Cardiac muscle cell (in vitro differentiated cells and primary cell): ENCODE data around the gene CHKA. TPM values are rescaled to one million over a fixed set of nuclear protein-coding genes. Genes with fewer than 3 reads are reported as not detected.

Experiments
- DNase-seq, 2 donors: peaks; one replicate each; pipeline versions ENCODE4 v3.0.0 to v3.0.0-alpha.2; 2010 to 2017; ENCODE audit warnings: low read depth in 1 of 2, low spot score in 1 of 2
- H3K27ac ChIP-seq: fragments of 200-600 bp; sonication (generic); 2 replicates; pipeline ENCODE4 v1.5.1; 2016
- H3K27me3 ChIP-seq: fragments of 200-600 bp; sonication (generic); 2 replicates; pipeline ENCODE4 v1.6.0; 2016; ENCODE audit warnings: control low read depth
- H3K36me3 ChIP-seq: fragments of 200-600 bp; sonication (generic); 2 replicates; pipeline ENCODE4 v1.5.1; 2016; ENCODE audit warnings: control low read depth
- H3K4me1 ChIP-seq: fragments of 200-600 bp; sonication (generic); 2 replicates; pipeline ENCODE4 v1.8.1; 2017; ENCODE audit warnings: low read depth, mild to moderate bottlenecking, mixed run types
- H3K4me3 ChIP-seq: fragments of 200-600 bp; sonication (generic); 2 replicates; pipeline ENCODE4 v1.5.1; 2016; ENCODE audit warnings: mild to moderate bottlenecking
- H3K9me3 ChIP-seq: fragments of 200-600 bp; sonication (generic); 2 replicates; pipeline ENCODE4 v1.5.1; 2017; ENCODE audit warnings: low read depth, mild to moderate bottlenecking, control low read depth
- polyA plus RNA-seq: library from polyadenylated mRNA; unstranded; fragments of >200 nt; fragmentation: Nextera tagmentation; extraction: Ambion mirVana; gene quantifications from 2 replicates; pipeline ENCODE4 v1.2.1, GENCODE V29; 2016
- total RNA-seq: library from RNA; depleted of rRNA; stranded (reverse); fragments of >200 nt; gene quantifications from 2 replicates; pipeline ENCODE4 v1.2.3, GENCODE V29; 2016
- TF ChIP-seq, protein P1 (sequence below): IDR thresholded peaks from 2 replicates; pipeline ENCODE4 v1.5.1; 2012; ENCODE audit warnings: low read depth, mild to moderate bottlenecking, low read length

The CHKA gene
- total and polyA plus RNA-seq, 2 experiments from 2014 or later, result 37.6 to 143 TPM

GRCh38 chr11:68083517-68083916 is 37.7 kb downstream of the CHKA start:
- Histone ChIP-seq H3K9me3 (no peaks in the 10 kb centered on the region), H3K27ac (no peak overlapping the region)
- TF ChIP-seq, protein P1, sequence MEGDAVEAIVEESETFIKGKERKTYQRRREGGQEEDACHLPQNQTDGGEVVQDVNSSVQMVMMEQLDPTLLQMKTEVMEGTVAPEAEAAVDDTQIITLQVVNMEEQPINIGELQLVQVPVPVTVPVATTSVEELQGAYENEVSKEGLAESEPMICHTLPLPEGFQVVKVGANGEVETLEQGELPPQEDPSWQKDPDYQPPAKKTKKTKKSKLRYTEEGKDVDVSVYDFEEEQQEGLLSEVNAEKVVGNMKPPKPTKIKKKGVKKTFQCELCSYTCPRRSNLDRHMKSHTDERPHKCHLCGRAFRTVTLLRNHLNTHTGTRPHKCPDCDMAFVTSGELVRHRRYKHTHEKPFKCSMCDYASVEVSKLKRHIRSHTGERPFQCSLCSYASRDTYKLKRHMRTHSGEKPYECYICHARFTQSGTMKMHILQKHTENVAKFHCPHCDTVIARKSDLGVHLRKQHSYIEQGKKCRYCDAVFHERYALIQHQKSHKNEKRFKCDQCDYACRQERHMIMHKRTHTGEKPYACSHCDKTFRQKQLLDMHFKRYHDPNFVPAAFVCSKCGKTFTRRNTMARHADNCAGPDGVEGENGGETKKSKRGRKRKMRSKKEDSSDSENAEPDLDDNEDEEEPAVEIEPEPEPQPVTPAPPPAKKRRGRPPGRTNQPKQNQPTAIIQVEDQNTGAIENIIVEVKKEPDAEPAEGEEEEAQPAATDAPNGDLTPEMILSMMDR, result no peak

GRCh38 chr11:68082481-68082880 is 38.7 kb downstream of the CHKA start:
- Histone ChIP-seq H3K4me3 (no peak overlapping the region), H3K9me3 (no peaks in the 10 kb centered on the region), H3K27me3 (no peaks in the 10 kb centered on the region), H3K36me3 (peaks cover 7% of the 10 kb centered on the region), H3K27ac (no peak overlapping the region), H3K4me1 (no peaks in the 10 kb centered on the region)
- TF ChIP-seq, protein P1, result no peak
- no peak for DNase-seq

More at GRCh38 chr11:68083517-68083916, 37.7 kb downstream of the CHKA start:
- no peaks in the 10 kb centered on the region for H3K4me1 ChIP-seq
- H3K27me3 ChIP-seq, result no peaks in the 10 kb centered on the region
- no peak overlapping the region for H3K4me3 ChIP-seq
- peaks cover 7% of the 10 kb centered on the region for H3K36me3 ChIP-seq
- DNase-seq, result no peak

DNA sequence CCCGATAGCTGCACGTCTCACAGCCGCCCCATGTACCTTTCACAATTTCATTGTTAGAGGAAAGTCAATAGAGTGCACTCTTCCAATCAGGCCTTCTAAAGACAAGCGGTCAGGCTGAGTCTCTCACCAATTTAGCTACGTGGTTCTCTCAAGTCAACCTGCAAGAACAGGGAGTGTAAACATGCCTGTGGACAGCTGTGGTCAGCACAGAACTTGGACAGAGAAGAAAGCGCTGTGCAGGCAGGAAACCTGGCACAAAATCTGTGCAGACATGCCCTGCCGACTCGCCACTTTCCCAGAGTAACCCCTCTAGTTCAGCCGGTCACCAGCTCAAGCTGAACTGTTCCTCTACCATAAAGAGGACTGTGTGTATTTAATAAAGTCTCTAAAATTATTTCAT is 39.5 kb downstream of the CHKA start:
- Histone ChIP-seq H3K36me3 (peaks cover 7% of the 10 kb centered on the region), H3K9me3 (no peaks in the 10 kb centered on the region), H3K27ac (no peak overlapping the region), H3K4me1 (no peaks in the 10 kb centered on the region), H3K27me3 (no peaks in the 10 kb centered on the region), H3K4me3 (no peak overlapping the region)
- no peak for DNase-seq
- TF ChIP-seq, protein P1, result no peak

GRCh38 chr11:68080860-68081259 is 40.3 kb downstream of the CHKA start:
- Histone ChIP-seq H3K27me3 (no peaks in the 10 kb centered on the region), H3K4me1 (no peaks in the 10 kb centered on the region), H3K36me3 (peaks cover 7% of the 10 kb centered on the region), H3K27ac (no peak overlapping the region), H3K4me3 (no peak overlapping the region), H3K9me3 (no peaks in the 10 kb centered on the region)
- TF ChIP-seq, protein P1, result no peak
- no peak for DNase-seq

- no peaks in the 10 kb centered on the region for H3K9me3 ChIP-seq
- TF ChIP-seq, protein P1, result no peak
- H3K4me1 ChIP-seq, result no peaks in the 10 kb centered on the region
- no peaks in the 10 kb centered on the region for H3K27me3 ChIP-seq
- no peak for DNase-seq
- H3K27ac ChIP-seq, result peak overlapping the region; percentile 25
- no peak overlapping the region for H3K4me3 ChIP-seq
- peaks cover 24% of the 10 kb centered on the region for H3K36me3 ChIP-seq
These were observed 43.3 kb downstream of the CHKA start for GRCh38 chr11:68077617-68078582.
